HUES6 (cell line): ENCODE results near the gene GPS1.

Source experiments
- H3K27ac ChIP-seq: 2 replicates; pipeline ENCODE4 v1.7.0; 2013; ENCODE audit warnings: low read depth, mild to moderate bottlenecking, low read length, inconsistent platforms
- H3K27me3 ChIP-seq: 2 replicates; pipeline ENCODE4 v1.6.1; 2013; ENCODE audit warnings: low read length; ENCODE audit not compliant: control insufficient read depth, insufficient read depth
- H3K36me3 ChIP-seq: 2 replicates; pipeline ENCODE4 v1.6.1; 2013; ENCODE audit warnings: low read length; ENCODE audit not compliant: control insufficient read depth, insufficient read depth
- H3K4me1 ChIP-seq: 2 replicates; pipeline ENCODE4 v1.6.1; 2013; ENCODE audit warnings: low read length; ENCODE audit not compliant: control insufficient read depth, insufficient read depth
- H3K4me3 ChIP-seq: 2 replicates; pipeline ENCODE4 v1.5.1; 2013; ENCODE audit warnings: low read depth, low read length
- H3K9ac ChIP-seq: one replicate; pipeline ENCODE4 v1.6.1; 2013; ENCODE audit warnings: mild to moderate bottlenecking, low read length
- H3K9me3 ChIP-seq: 2 replicates; pipeline ENCODE4 v1.6.1; 2013; ENCODE audit warnings: low read depth, low read length; ENCODE audit not compliant: control insufficient read depth, insufficient read depth

The GPS1 gene

DNA sequence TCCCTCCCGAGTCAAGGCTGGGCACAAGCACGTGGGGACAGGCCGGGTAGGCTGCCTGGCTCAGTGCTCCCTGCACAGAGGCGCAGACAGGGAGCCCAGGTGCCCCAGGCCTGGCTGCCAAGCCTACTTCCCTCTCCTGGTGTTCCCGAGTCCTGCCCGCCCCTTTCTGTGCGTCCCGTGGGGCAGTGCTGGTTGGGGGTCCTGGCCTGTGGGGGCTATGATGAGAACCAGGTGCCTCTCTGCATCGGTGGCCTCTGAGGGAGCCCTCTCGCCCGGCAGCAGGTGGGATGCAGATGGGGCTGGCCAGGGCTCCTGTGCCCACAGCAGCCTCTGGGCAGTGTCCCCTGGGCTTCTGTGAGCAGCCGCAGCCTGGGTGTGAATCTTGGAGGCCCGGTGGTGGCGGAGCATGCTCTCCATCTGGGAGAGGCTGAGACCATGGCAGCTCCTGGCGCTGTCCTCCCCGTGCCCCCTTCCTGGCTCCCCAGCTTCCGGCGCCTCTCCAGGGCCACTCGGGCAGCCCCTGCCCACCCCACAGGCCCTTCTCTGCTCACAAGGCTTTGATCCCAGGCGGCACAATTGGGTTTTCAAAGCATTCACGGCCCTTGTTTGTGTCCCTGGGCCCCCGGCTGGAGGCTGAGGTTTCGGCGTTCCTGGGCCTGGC, 36.3 kb upstream of the GPS1 start:
- H3K4me3 ChIP-seq = no peak overlapping the region
- H3K27ac ChIP-seq = no peak overlapping the region
- no peak overlapping the region for H3K9ac ChIP-seq
- peaks cover 18% of the 10 kb centered on the region for H3K36me3 ChIP-seq
- peaks cover 19% of the 10 kb centered on the region; the same call in 1 of the 2 replicates for H3K4me1 ChIP-seq
- H3K27me3 ChIP-seq = no peaks in the 10 kb centered on the region
- H3K9me3 ChIP-seq = no peaks in the 10 kb centered on the region

- H3K9ac ChIP-seq = no peak overlapping the region
- H3K27me3 ChIP-seq = no peaks in the 10 kb centered on the region
- no peak overlapping the region for H3K27ac ChIP-seq
- H3K9me3 ChIP-seq = no peaks in the 10 kb centered on the region
- no peak overlapping the region for H3K4me3 ChIP-seq
- peaks cover 18% of the 10 kb centered on the region for H3K36me3 ChIP-seq
- peaks cover 20% of the 10 kb centered on the region for H3K4me1 ChIP-seq
These were observed 35.4 kb upstream of the GPS1 start for GRCh38 chr17:82016061-82016874.

DNA sequence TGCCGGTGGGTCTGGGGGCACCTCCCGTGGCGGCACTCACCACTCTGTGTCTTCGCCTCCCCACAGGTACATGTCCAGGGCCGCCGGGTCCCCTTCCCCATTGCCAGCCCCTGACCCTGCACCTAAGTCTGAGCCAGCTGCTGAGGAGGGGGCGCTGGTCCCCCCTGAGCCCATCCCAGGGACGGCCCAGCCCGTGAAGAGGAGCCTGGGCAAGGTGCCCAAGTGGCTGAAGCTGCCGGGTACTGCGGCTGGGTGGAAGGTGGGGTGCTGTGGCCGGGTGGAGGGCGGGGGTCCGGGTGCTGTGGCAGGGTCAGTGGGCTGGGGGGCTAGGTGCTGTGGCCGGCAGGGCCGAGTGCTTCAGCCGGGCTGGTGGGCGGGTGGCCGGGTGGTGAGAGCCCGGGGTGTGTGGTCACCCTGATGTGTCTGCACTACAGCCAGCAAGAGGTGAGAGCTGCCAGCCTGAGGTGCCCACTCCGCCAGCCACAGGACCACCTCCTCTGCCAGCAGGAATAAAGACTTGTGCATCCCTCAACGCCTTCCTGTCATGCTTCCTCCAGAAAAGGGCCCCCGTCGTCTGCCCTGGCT, 34.7 kb upstream of the GPS1 start:
- H3K36me3 ChIP-seq = peaks cover 18% of the 10 kb centered on the region
- peaks cover 25% of the 10 kb centered on the region for H3K4me1 ChIP-seq
- no peaks in the 10 kb centered on the region for H3K9me3 ChIP-seq
- no peak overlapping the region for H3K9ac ChIP-seq
- H3K4me3 ChIP-seq = no peak overlapping the region
- H3K27me3 ChIP-seq = no peaks in the 10 kb centered on the region
- H3K27ac ChIP-seq = no peak overlapping the region

GRCh38 chr17:82017612-82018151, 34.0 kb upstream of the GPS1 start:
- H3K36me3 ChIP-seq = peaks cover 18% of the 10 kb centered on the region
- H3K9me3 ChIP-seq = no peaks in the 10 kb centered on the region
- H3K9ac ChIP-seq = no peak overlapping the region
- no peak overlapping the region for H3K4me3 ChIP-seq
- H3K27ac ChIP-seq = no peak overlapping the region
- H3K27me3 ChIP-seq = no peaks in the 10 kb centered on the region
- peaks cover 20% of the 10 kb centered on the region for H3K4me1 ChIP-seq

DNA sequence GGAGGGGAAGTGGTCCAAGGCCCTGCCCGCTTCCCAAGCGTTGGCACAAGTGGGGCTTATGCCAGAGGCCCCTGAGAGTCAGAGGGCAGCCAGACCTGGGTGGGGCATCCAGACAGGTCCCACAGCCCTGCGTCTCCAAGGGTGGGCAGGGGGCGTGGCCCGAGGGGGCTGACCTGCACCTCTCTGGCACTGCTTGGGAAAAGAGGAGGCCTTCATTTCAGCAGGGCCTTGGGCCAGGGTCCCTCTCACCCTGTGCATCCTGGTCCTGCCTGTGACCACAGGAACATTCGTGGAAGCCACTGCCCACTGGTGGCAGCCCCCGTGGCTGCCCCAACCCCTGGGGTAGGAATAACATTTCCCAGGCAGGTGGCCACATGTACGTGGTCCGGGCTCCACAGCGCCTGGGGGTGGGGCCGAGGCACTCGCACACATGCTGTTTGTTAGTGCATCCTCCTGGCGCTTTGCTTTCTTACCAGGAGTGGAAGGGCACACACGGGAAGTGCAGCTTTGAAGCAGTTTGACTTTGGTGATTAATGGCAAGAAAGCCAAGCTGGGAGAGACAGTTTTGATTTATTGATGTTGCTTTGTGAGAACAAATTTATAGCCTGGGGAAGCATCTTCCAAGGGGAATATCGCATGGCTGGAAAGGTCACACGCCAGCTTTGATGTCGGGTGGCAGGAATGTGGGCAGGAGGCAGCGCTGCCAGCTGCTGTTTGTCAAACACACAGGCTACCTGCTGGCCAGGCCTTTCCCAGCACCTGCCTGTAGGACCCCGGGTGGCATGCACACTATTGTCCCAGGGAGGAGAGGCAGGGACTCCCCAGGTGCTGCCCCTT, 33.3 kb upstream of the GPS1 start:
- Histone ChIP-seq H3K4me3 (no peak overlapping the region), H3K9me3 (no peaks in the 10 kb centered on the region), H3K4me1 (peaks cover 13% of the 10 kb centered on the region), H3K27me3 (no peaks in the 10 kb centered on the region), H3K9ac (no peak overlapping the region), H3K27ac (no peak overlapping the region), H3K36me3 (peaks cover 18% of the 10 kb centered on the region)

DNA sequence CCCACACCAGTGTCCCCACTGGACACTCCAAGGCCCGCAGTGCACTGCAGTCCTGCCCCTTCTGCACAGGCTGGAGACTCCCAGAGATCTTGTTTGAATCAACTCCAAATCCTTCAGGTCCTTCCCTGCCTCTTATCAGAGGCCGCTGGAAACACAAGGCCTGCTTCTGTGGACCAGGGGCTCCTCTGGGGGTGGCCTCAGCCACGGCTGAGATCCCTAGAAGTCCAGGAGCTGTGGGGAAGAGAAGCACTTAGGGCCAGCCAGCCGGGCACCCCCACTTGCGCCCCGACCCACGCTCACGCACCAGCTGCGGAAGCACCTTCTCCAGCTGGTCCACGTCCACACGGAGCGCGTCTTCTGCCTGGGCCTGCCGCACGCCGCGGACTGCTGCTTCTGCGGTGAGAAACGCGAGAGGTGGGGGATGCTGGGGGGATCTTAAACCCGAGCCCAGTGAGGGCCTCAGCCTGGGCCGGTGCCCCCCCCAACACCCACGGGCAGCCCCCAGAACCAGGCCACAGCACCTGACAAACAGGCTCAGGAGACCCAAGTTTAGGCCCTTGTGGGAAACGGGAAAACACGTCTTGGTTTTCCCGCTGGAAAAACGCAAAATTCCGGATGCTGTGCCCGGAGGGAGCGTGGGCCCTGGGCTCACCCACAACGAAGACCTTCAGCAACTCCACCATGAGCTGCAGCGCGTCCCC, 32.6 kb upstream of the GPS1 start:
- H3K9ac ChIP-seq = no peak overlapping the region

DNA sequence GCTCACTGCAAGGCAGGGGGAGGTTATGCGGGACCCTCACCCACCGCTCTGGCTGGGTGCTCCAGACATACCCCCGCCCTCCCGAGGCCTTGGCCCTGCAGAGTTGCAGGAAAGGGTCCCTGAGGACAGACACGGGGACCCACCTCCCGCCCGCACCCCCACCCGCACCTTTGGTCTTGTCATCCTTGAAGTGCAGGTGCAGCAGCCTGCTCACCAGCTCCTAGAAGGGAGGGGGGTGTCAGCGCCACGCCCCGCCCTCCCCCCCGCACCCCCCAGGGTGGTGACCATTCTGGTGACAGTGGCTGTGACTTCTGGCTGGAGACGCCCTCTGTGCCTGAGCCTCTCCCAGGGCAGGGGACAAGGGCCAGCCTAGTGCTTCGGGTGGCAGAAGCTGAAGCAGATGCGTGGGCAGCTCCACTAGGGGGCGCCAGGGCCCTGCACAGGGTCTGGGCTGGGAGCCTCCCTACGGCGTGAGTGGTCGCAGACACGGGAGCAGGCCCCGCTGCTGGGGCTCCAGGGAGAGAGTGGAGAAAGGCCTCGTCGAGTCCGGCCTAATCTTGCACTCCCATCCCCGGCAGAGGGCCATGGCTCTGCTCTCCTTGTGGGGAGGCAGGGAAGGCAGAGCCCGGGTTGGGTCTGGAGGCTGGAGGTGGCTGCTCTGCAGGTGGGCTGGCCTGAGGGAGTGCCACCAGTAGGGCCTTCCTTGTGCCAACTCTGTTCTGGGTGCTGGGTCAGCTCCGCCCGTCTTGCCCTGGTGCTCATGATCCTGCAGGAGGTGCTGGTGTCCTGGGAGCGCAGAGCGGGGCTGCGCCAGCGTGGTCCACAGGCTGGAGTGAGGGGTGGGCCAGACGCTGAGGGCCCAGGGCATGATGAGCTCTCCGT, 31.8 kb upstream of the GPS1 start:
- Histone ChIP-seq H3K27ac (no peak overlapping the region), H3K27me3 (no peaks in the 10 kb centered on the region), H3K4me1 (peaks cover 19% of the 10 kb centered on the region), H3K9me3 (no peaks in the 10 kb centered on the region), H3K9ac (no peak overlapping the region), H3K36me3 (peaks cover 18% of the 10 kb centered on the region; the same call in 1 of the 2 replicates), H3K4me3 (no peak overlapping the region)

More for the DNA sequence above, 32.6 kb upstream of the GPS1 start:
- no peaks in the 10 kb centered on the region for H3K27me3 ChIP-seq
- no peak overlapping the region for H3K27ac ChIP-seq
- no peaks in the 10 kb centered on the region for H3K9me3 ChIP-seq
- peaks cover 18% of the 10 kb centered on the region for H3K4me1 ChIP-seq
- no peak overlapping the region for H3K4me3 ChIP-seq
- peaks cover 18% of the 10 kb centered on the region; the same call in 1 of the 2 replicates for H3K36me3 ChIP-seq

DNA sequence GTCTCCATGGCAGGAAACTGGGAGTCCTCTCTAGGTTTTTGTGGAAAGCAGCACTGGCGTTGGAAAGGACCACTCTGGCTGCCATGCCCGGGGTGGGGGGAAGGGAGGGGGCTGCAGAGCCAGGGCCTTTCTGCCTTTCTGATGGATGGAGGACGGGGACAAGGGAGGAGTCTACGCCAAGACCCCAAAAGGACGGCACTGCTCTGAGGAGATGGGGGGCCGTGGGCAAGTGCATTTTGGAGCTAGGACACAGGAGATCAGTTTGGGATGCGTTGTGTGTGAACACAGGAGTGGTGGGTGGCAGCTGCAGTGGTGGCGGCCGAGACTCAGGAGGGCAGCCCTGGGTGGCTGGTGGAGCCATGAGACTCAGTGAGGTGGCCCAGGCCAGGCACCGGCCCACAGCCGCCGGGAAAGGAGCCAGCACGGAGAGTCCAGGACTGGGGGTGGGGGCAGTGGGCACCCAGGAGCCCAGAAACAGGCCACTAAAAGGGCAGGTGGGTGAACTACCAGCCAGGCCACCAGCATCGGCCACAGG, 31.1 kb upstream of the GPS1 start:
- peaks cover 19% of the 10 kb centered on the region for H3K4me1 ChIP-seq
- H3K4me3 ChIP-seq = no peak overlapping the region
- no peak overlapping the region for H3K27ac ChIP-seq
- no peaks in the 10 kb centered on the region for H3K9me3 ChIP-seq
- H3K9ac ChIP-seq = no peak overlapping the region
- peaks cover 18% of the 10 kb centered on the region; the same call in 1 of the 2 replicates for H3K36me3 ChIP-seq
- H3K27me3 ChIP-seq = no peaks in the 10 kb centered on the region

DNA sequence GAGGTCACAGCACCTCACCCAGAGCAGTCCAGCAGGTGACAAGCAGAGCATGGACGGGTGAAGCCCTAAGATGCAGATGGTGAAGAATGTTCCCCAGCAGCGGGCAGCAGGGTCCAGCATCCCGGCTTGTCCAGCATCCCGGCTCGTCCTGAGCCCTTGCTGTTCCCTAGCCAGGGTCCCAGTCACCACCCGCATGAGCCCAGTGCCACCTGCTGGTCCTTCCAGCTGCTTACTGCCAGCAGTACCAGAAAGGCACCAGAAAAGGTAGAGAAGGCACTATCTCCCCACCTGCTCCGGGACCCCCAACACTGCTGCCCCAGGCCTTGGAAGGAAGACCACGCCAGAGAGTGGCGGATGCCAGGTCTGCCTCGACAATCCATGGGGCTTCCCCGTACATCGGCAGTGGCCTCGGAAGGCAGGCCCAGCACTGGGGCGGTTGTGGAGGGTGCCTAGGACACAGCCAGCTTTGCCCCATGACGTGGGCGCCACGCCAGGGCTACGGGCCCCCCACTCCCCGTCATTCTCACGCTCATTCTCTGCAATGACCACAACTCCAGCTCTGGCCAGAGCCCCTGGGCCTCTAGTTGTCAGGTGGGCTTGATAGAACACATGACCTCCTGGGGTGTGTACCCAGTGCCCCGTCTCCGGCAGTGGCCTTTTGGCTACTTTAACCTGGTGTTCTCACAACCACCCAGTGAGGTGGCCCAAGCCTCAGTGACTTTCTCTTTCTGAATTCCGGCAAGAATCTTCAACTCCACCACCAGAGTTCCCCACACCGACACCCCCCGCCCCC, 30.4 kb upstream of the GPS1 start:
- H3K27ac ChIP-seq = no peak overlapping the region
- H3K4me3 ChIP-seq = peak overlapping the region; percentile 98
- peak overlapping the region; percentile 89 for H3K9ac ChIP-seq
- peaks cover 18% of the 10 kb centered on the region; the same call in 1 of the 2 replicates for H3K36me3 ChIP-seq
- H3K27me3 ChIP-seq = no peaks in the 10 kb centered on the region
- peaks cover 19% of the 10 kb centered on the region for H3K4me1 ChIP-seq
- H3K9me3 ChIP-seq = no peaks in the 10 kb centered on the region
